Activated naive CD4-positive, alpha-beta T cell treated with anti-CD3 and anti-CD28 coated beads, Interleukin-2, amount 50 U/mL, for 24 hours (primary cell): ENCODE results near the gene BCL2.
"Not testable (repeated sequence)": the region's sequence is repeated elsewhere in the genome, so short reads cannot be mapped to it uniquely, and the experiment has no call there.

Experiments used
- H3K27ac Mint-ChIP-seq: one replicate; pipeline ENCODE4 v1.8.0; 2021; ENCODE audit warnings: mild to moderate bottlenecking, mixed read lengths
- H3K27me3 Mint-ChIP-seq: one replicate; pipeline ENCODE4 v1.8.0; 2021; ENCODE audit warnings: mixed read lengths
- H3K36me3 Mint-ChIP-seq: one replicate; pipeline ENCODE4 v1.8.0; 2021; ENCODE audit warnings: mixed read lengths
- H3K4me1 Mint-ChIP-seq: one replicate; pipeline ENCODE4 v1.8.0; 2021; ENCODE audit warnings: mixed read lengths
- H3K4me3 Mint-ChIP-seq: one replicate; pipeline ENCODE4 v1.8.0; 2021; ENCODE audit warnings: mild to moderate bottlenecking, mixed read lengths
- H3K9me3 Mint-ChIP-seq: one replicate; pipeline ENCODE4 v1.8.0; 2021; ENCODE audit warnings: mixed read lengths

The BCL2 gene

GRCh38 chr18:63319383-63320122 lies at the start of gene BCL2:
TSS of gene BCL2 (minus strand) at chr18:63319769.
- peaks cover 40% of the 10 kb centered on the region for H3K4me1 Mint-ChIP-seq
- H3K4me3 Mint-ChIP-seq, result peak within 1 kb of the TSS; percentile 100
- H3K36me3 Mint-ChIP-seq, result peaks cover 11% of the 10 kb centered on the region
- H3K27me3 Mint-ChIP-seq, result no peaks in the 10 kb centered on the region
- H3K9me3 Mint-ChIP-seq, result no peaks in the 10 kb centered on the region
- H3K27ac Mint-ChIP-seq, result peak within 1 kb of the TSS; percentile 99

GRCh38 chr18:63368611-63369010 lies 49.0 kb upstream of the BCL2 start:
- H3K36me3 Mint-ChIP-seq, result peaks cover 13% of the 10 kb centered on the region
- no peak overlapping the region for H3K27ac Mint-ChIP-seq
- peaks cover 40% of the 10 kb centered on the region for H3K4me1 Mint-ChIP-seq
- H3K4me3 Mint-ChIP-seq, result peak overlapping the region; percentile 94
- H3K9me3 Mint-ChIP-seq, result no peaks in the 10 kb centered on the region
- no peaks in the 10 kb centered on the region for H3K27me3 Mint-ChIP-seq

- Mint-ChIP-seq H3K36me3 (peaks cover 13% of the 10 kb centered on the region), H3K27ac (peak within 1 kb of the TSS; percentile 92), H3K4me1 (peaks cover 46% of the 10 kb centered on the region), H3K27me3 (no peaks in the 10 kb centered on the region), H3K4me3 (peak within 1 kb of the TSS; percentile 98), H3K9me3 (no peaks in the 10 kb centered on the region)
Observed at GRCh38 chr18:63367053-63367953, 47.7 kb upstream of the BCL2 start, which contains the start of gene KDSR. TSS of gene KDSR (minus strand) at chr18:63367206. CDS start at chr18:63367118, 88 bp downstream.

- peak overlapping the region; percentile 98 for H3K4me3 Mint-ChIP-seq
- H3K36me3 Mint-ChIP-seq, result peaks cover 14% of the 10 kb centered on the region
- peaks cover 46% of the 10 kb centered on the region for H3K4me1 Mint-ChIP-seq
- no peaks in the 10 kb centered on the region for H3K27me3 Mint-ChIP-seq
- H3K9me3 Mint-ChIP-seq, result no peaks in the 10 kb centered on the region
- H3K27ac Mint-ChIP-seq, result peak overlapping the region; percentile 92
Observed at GRCh38 chr18:63366213-63367052, 46.9 kb upstream of the BCL2 start.

- Mint-ChIP-seq H3K36me3 (peaks cover 11% of the 10 kb centered on the region), H3K4me3 (peak overlapping the region; percentile 98), H3K9me3 (no peaks in the 10 kb centered on the region), H3K4me1 (peaks cover 46% of the 10 kb centered on the region), H3K27ac (peak overlapping the region; percentile 92), H3K27me3 (no peaks in the 10 kb centered on the region)
Observed at GRCh38 chr18:63365876-63366212, 46.3 kb upstream of the BCL2 start.

GRCh38 chr18:63363951-63364350 lies 44.4 kb upstream of the BCL2 start:
- Mint-ChIP-seq H3K4me3 (no peak overlapping the region), H3K4me1 (peaks cover 41% of the 10 kb centered on the region), H3K27me3 (no peaks in the 10 kb centered on the region), H3K36me3 (peaks cover 9% of the 10 kb centered on the region), H3K9me3 (no peaks in the 10 kb centered on the region), H3K27ac (peak overlapping the region; percentile 2)

GRCh38 chr18:63363420-63363819 lies 43.9 kb upstream of the BCL2 start:
- peaks cover 35% of the 10 kb centered on the region for H3K4me1 Mint-ChIP-seq
- peak overlapping the region; percentile 2 for H3K27ac Mint-ChIP-seq
- not testable (repeated sequence) for H3K4me3 Mint-ChIP-seq, H3K9me3 Mint-ChIP-seq, H3K27me3 Mint-ChIP-seq, H3K36me3 Mint-ChIP-seq

- H3K4me3 Mint-ChIP-seq, result no peak overlapping the region
- H3K27ac Mint-ChIP-seq, result no peak overlapping the region
- H3K27me3 Mint-ChIP-seq, result no peaks in the 10 kb centered on the region
- peaks cover 13% of the 10 kb centered on the region for H3K36me3 Mint-ChIP-seq
- H3K9me3 Mint-ChIP-seq, result no peaks in the 10 kb centered on the region
- no peaks in the 10 kb centered on the region for H3K4me1 Mint-ChIP-seq
Observed at GRCh38 chr18:63356272-63356896, 36.8 kb upstream of the BCL2 start.

- no peaks in the 10 kb centered on the region for H3K27me3 Mint-ChIP-seq
- no peak overlapping the region for H3K4me3 Mint-ChIP-seq
- H3K27ac Mint-ChIP-seq, result no peak overlapping the region
- H3K9me3 Mint-ChIP-seq, result no peaks in the 10 kb centered on the region
- H3K36me3 Mint-ChIP-seq, result peaks cover 19% of the 10 kb centered on the region
- H3K4me1 Mint-ChIP-seq, result no peaks in the 10 kb centered on the region
Observed at GRCh38 chr18:63350230-63350629, 30.7 kb upstream of the BCL2 start.

GRCh38 chr18:63348508-63349136 lies 29.1 kb upstream of the BCL2 start:
- Mint-ChIP-seq H3K36me3 (peaks cover 14% of the 10 kb centered on the region), H3K9me3 (no peaks in the 10 kb centered on the region), H3K27ac (no peak overlapping the region)

GRCh38 chr18:63346480-63347183 lies 27.1 kb upstream of the BCL2 start:
- Mint-ChIP-seq H3K4me1 (no peaks in the 10 kb centered on the region), H3K27ac (no peak overlapping the region), H3K4me3 (no peak overlapping the region), H3K9me3 (no peaks in the 10 kb centered on the region), H3K27me3 (no peaks in the 10 kb centered on the region), H3K36me3 (peaks cover 17% of the 10 kb centered on the region)

More at GRCh38 chr18:63348508-63349136, 29.1 kb upstream of the BCL2 start:
- Mint-ChIP-seq H3K4me3 (no peak overlapping the region), H3K4me1 (no peaks in the 10 kb centered on the region), H3K27me3 (no peaks in the 10 kb centered on the region)

GRCh38 chr18:63346031-63346430 lies 26.5 kb upstream of the BCL2 start:
- Mint-ChIP-seq H3K9me3 (no peaks in the 10 kb centered on the region), H3K36me3 (peaks cover 21% of the 10 kb centered on the region), H3K27me3 (no peaks in the 10 kb centered on the region), H3K27ac (no peak overlapping the region), H3K4me3 (no peak overlapping the region), H3K4me1 (no peaks in the 10 kb centered on the region)

GRCh38 chr18:63344918-63345317 lies 25.3 kb upstream of the BCL2 start:
- Mint-ChIP-seq H3K9me3 (no peaks in the 10 kb centered on the region), H3K36me3 (peaks cover 24% of the 10 kb centered on the region), H3K4me3 (no peak overlapping the region), H3K27me3 (no peaks in the 10 kb centered on the region), H3K4me1 (peaks cover 4% of the 10 kb centered on the region), H3K27ac (no peak overlapping the region)

- H3K36me3 Mint-ChIP-seq, result peaks cover 29% of the 10 kb centered on the region
- no peaks in the 10 kb centered on the region for H3K9me3 Mint-ChIP-seq
- H3K27ac Mint-ChIP-seq, result no peak overlapping the region
- no peaks in the 10 kb centered on the region for H3K27me3 Mint-ChIP-seq
- H3K4me1 Mint-ChIP-seq, result peaks cover 6% of the 10 kb centered on the region
- no peak overlapping the region for H3K4me3 Mint-ChIP-seq
Observed at GRCh38 chr18:63344263-63344662, 24.7 kb upstream of the BCL2 start.
